Panc1 (cell line): Measurements from ENCODE around the gene GNG7. TPM values are rescaled to one million over a fixed set of nuclear protein-coding genes. Genes with fewer than 3 reads are reported as not detected.

Experiments
- ATAC-seq: fragments of 200-7000 bp; cut with Tn5 transposase; 2 replicates; pipeline ENCODE4 v1.9.1; 2020; ENCODE audit warnings: mild to moderate bottlenecking, moderate library complexity
- BruUV-seq: library from RNA; stranded (reverse); fragments of 400-500 nt; replicated peaks from 2 replicates; lab custom pipeline; 2021; lab: Mats Ljungman, UMichigan
- CTCF ChIA-PET: fragments of 300-600 bp; sonication (Branson Sonifier 250); formaldehyde crosslinking; loops from one replicate; lab custom pipeline; 2022; ENCODE audit warnings: antibody characterized with exemption; lab: Charles Lee
- POLR2A ChIA-PET: fragments of 300-600 bp; sonication (Branson Sonifier 250); formaldehyde crosslinking; loops from one replicate; lab custom pipeline; 2022; ENCODE audit warnings: antibody characterized with exemption; lab: Charles Lee
- DNase-seq: peaks from one replicate; pipeline ENCODE4 v3.0.0-alpha.2; 2010; ENCODE audit warnings: low read depth, low spot score
- H3K27ac ChIP-seq: 2 replicates; pipeline ENCODE4 v1.5.1; 2011; ENCODE audit warnings: mild to moderate bottlenecking, low read length, inconsistent platforms
- H3K27me3 ChIP-seq: fragments of 200-500 bp; sonication (Bioruptor generic); 2 replicates; pipeline ENCODE4 v1.6.0; 2014; ENCODE audit warnings: low read length, inconsistent platforms; ENCODE audit not compliant: control insufficient read depth, insufficient read depth
- H3K36me3 ChIP-seq: fragments of 200-500 bp; sonication (Bioruptor generic); 2 replicates; pipeline ENCODE4 v1.5.1; 2014; ENCODE audit warnings: inconsistent platforms, mild to moderate bottlenecking, low read length, moderate library complexity; ENCODE audit not compliant: control insufficient read depth, insufficient read depth
- H3K4me1 ChIP-seq: 2 replicates; pipeline ENCODE4 v1.5.1; 2011; ENCODE audit warnings: inconsistent platforms, mild to moderate bottlenecking, low read length, moderate library complexity; ENCODE audit not compliant: control insufficient read depth, insufficient read depth
- H3K4me3 ChIP-seq, 2 experiments: 2 replicates each; pipeline ENCODE4 v1.5.1; 2011 to 2012; ENCODE audit warnings: low read depth in 2 of 2, low read length in 2 of 2, mild to moderate bottlenecking in 2 of 2, inconsistent platforms in 1 of 2, moderate library complexity in 1 of 2
- H3K9me3 ChIP-seq: fragments of 200-500 bp; sonication (Bioruptor generic); 2 replicates; pipeline ENCODE4 v1.5.1; 2014; ENCODE audit warnings: low read depth, mild to moderate bottlenecking, inconsistent platforms, low read length, moderate library complexity; ENCODE audit not compliant: control insufficient read depth, insufficient read depth
- CTCF ChIP-seq: fragments of 450-650 bp; IDR thresholded peaks from 2 replicates; pipeline ENCODE4 v1.5.1; 2017; ENCODE audit warnings: mild to moderate bottlenecking
- POLR2AphosphoS5 ChIP-seq: IDR thresholded peaks from 2 replicates; pipeline ENCODE4 v1.6.1; 2012; ENCODE audit warnings: mild to moderate bottlenecking, low read depth, low read length, moderate library complexity
- REST ChIP-seq, 2 experiments: IDR thresholded peaks; 2 replicates each; pipeline ENCODE4 v1.6.1; 2011 to 2012; ENCODE audit warnings: low read depth in 2 of 2, control low read depth in 1 of 2, low read length in 1 of 2, mild to moderate bottlenecking in 1 of 2, moderate library complexity in 1 of 2; ENCODE audit not compliant: insufficient read depth in 1 of 2
- SIN3A ChIP-seq: IDR thresholded peaks from 2 replicates; pipeline ENCODE4 v1.6.1; 2012; ENCODE audit warnings: low read depth, mild to moderate bottlenecking, low read length, moderate library complexity, borderline replicate concordance; ENCODE audit not compliant: insufficient read depth
- TCF7L2 ChIP-seq: IDR thresholded peaks from 2 replicates; pipeline ENCODE4 v1.6.1; 2011; ENCODE audit warnings: mild to moderate bottlenecking, low read depth, low read length, inconsistent platforms
- in situ Hi-C: cut with HindIII; loops from 2 replicates; pipeline ENCODE4 v1.10.0; 2016; ENCODE audit warnings: low sequenced_read_pairs, low pct_unique_long_range_greater_than_20kb
- intact Hi-C: fragments of 100-400 bp; cut with micrococcal nuclease; formaldehyde crosslinking; loops from one replicate; pipeline ENCODE4 v1.10.0; 2022; ENCODE audit not compliant: unreplicated experiment
- total RNA-seq: library from RNA; stranded (reverse); gene quantifications from one replicate; pipeline ENCODE4 v1.2.1, GENCODE V29; 2021; ENCODE audit not compliant: unreplicated experiment

The GNG7 gene
- total RNA-seq, 1 experiment from 2014 or later = 0.74 TPM

GRCh38 chr19:2727640-2727944 is 25.1 kb upstream of the GNG7 start:
- in situ Hi-C loops = no loop called here
- ATAC-seq = no peak
- Histone ChIP-seq H3K4me1 (peaks cover 13% of the 10 kb centered on the region), H3K27me3 (no peaks in the 10 kb centered on the region), H3K9me3 (no peaks in the 10 kb centered on the region), H3K4me3 (no peak overlapping the region), H3K36me3 (no peaks in the 10 kb centered on the region), H3K27ac (no peak overlapping the region)
- no peak for DNase-seq
- no TSS peak for BruUV-seq
- ChIA-PET CTCF (no interaction called here), POLR2A (no interaction called here)
- no peak for TF ChIP-seq REST (IDR thresholded peaks at IDR 0.05; ENCODE audit: insufficient read depth in 1 of 2, low read depth in 2 of 2, low read length in 1 of 2)
- no peak for TF ChIP-seq CTCF
- no peak for TF ChIP-seq POLR2AphosphoS5
- TF ChIP-seq SIN3A = no peak
- TF ChIP-seq TCF7L2 = no peak
- intact Hi-C loops = no loop called here

- no peak for ATAC-seq
- H3K9me3 ChIP-seq = no peaks in the 10 kb centered on the region
- no peaks in the 10 kb centered on the region for H3K27me3 ChIP-seq
- intact Hi-C loops (no loop called here), in situ Hi-C loops (no loop called here)
- H3K4me3 ChIP-seq = no peak overlapping the region
- no TSS peak for BruUV-seq
- DNase-seq = no peak
- no peaks in the 10 kb centered on the region for H3K36me3 ChIP-seq
- no peak overlapping the region for H3K27ac ChIP-seq
- TF ChIP-seq SIN3A = no peak
- TF ChIP-seq POLR2AphosphoS5 = no peak
- TF ChIP-seq TCF7L2 = no peak
- TF ChIP-seq REST (IDR thresholded peaks at IDR 0.05; ENCODE audit: insufficient read depth in 1 of 2, low read depth in 2 of 2, low read length in 1 of 2) = no peak
- TF ChIP-seq CTCF = no peak
- H3K4me1 ChIP-seq = peaks cover 13% of the 10 kb centered on the region
- ChIA-PET CTCF (no interaction called here), POLR2A (interaction anchor here (0.6 kb wide), 1 partner anchor 73 kb away, joined by 3 read pairs; no protein-coding TSS in a partner anchor)
Observed at GRCh38 chr19:2726904-2727639, 24.6 kb upstream of the GNG7 start.
